Stimulated activated CD4-positive, alpha-beta T cell treated with anti-CD3 and anti-CD28 coated beads, TNF-alpha, amount 100 ng/mL, for 4 hours (primary cell): Measurements from ENCODE around the gene DHRS7C.

Experiments used
- DNase-seq, 3 experiments: peaks; one replicate each; pipeline ENCODE4 v3.0.0-alpha.2; 2020; ENCODE audit warnings: low read depth in 3 of 3

DHRS7C gene, protein sequence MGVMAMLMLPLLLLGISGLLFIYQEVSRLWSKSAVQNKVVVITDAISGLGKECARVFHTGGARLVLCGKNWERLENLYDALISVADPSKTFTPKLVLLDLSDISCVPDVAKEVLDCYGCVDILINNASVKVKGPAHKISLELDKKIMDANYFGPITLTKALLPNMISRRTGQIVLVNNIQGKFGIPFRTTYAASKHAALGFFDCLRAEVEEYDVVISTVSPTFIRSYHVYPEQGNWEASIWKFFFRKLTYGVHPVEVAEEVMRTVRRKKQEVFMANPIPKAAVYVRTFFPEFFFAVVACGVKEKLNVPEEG

DNA sequence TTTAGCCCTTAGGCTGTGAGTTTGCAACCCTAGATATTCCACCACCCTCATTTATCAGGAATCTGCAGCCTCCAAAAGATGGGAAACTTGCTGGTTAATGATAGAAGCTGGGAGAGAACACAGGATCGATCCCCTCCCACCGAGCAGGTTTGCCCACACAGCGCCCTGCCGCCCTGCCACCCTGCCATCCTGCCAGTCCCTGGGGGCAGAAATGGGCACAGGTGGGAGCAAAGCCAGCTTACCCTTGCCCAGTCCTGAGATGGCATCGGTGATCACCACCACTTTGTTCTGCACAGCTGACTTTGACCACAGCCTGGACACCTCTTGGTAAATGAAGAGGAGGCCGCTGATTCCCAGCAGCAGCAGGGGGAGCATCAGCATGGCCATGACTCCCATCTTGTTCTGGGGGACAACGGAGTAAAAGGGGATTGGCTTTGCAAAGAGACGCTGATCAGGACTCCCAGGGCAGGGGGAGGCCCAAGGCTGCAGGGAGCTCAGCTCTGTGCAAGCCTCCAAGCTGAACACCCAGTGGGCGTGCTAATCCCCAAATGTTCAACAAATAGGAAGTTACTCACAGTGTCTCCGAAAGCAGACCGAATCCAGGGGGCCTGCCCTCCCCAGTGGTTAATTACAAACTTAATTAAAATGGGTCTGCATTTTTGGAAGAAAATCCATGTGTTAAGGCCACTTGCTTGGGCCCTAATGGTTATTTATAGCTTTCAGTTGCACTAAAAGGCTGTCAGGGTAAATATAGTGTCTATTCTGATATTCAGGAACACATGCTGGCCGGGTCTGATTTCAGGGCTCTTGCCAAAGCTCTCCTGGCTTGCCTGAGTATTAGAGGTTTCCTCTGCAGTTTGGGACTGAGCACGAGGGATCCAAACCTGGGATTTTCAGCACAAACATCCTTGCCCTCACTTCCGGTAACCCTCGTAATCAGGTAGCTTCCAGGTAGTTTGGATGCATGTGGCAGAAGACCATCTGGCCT, at the start of gene DHRS7C:
Gene DHRS7C, minus strand, starts transcription at position 704 of the 988 bp plus-strand sequence. Its CDS starts 308 bp downstream, at position 396.
- DNase-seq: no peak

DNA sequence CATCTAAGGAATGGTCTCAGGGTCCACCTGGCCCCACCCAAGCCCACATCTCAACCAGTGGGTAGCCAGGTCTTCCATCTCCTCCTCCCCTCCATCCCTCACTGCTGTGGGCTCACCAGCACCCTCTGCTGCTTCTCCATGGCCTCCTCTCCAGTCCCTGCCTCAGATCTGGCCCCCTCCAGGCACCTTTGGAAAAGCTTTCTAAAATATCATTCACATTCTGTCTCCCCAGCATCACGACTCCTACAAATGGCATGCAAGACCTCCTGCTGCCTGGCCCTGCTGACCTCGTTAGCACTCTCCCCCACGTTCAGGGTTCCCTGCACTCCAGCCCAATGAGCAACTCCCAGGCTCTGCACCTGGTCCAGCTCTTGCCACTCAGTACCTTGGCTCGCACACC, 48.0 kb upstream of the DHRS7C start:
- DNase-seq: no peak

DNA sequence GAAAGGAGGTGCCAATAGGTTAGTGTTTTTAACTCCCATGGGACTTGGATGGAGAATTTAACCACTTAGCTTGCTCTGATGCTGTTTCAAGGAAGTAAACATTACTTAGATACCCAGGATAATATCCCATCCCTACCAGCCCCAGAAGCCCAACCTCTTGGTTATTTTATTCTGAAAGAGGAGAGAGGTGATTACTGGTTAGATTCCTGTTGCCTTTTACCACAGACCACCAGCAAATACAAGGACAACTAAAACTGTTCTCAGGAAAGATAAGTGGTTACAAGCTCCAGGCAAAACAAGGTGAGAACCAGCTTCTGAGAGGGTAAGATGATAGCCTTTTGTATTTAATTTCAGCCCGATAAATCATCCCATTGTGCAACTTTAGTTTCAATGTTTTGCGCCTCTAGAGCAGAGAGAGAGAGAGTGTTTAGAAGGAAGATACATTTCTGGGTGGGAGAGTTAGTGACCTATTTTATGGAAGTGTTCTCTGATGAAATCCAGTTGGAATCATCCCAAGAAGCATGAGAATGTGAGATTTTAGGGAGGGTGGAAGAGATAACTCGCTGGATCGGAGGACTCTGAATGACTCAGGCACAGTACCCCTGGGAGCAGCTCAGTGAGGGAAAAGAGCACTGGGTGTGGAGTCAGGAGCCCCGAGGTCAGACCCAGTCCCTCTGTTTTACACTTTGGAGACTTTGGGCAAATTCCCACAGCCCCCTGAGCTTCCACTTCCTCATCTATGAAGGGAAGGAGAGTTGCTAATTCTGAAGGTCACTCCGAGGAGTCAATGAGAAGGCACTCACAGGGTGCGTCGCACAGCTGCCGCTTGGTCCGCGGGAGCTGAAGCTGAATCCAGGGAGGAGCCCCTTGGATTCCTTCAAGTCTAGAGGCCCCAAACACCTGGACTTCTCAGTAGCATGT, 46.4 kb upstream of the DHRS7C start:
- DNase-seq: no peak

DNA sequence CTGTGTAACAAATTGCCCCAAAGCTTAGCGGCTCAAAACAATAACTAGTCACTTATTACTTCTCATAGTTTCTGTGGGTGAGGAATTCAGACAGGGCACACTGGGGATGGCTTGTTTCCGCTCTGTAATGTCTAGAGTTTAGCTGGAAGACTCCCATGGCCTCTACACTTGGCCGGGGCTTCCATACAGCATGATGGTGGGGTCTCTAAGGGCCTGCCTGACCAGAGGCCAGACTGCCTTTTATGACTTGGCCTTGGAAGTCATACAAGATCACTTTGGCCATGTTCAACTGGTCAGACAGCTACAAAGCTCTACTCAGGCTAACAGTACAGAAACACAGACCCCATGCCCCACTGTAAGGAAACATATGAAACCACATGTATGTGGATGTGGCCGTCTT, 42.5 kb upstream of the DHRS7C start:
- DNase-seq: no peak

DNA sequence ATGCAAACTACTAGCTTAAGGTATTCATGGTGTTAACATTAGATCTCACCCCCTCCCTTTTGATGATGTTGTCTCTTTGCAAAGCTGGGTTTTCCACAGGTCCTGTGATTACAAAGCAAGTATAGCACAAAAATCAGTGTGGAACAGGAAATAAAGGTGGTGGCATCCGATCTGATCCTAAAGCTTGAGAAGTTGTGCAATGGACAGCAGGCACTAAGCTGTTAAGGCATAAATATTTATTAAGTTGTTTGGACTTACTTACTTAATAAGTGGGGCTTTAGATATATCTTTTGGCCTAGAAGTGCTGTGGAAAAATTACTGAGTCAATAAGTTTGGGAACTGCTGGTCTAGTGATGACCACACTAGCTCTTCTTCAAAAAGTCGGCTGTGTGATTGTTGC, 39.3 kb upstream of the DHRS7C start:
- DNase-seq: no peak

DNA sequence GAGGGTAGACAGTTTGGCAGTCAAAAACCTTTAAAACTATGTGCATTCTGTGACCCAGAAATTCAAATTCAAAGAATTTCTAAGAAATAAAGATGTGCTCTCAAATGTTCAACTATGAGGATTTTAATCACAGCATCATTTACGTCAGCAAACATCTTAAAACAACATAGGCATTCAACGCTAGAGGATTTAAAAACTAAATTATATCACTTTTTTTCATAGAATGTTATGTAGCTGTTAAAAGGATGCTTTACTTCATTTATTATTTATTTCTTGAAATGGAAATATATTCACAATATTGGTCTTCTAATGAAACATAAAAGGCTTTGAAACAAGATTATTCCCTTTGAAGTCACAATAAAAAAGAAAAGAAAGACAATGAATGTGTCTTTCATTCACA, 38.0 kb upstream of the DHRS7C start:
- no peak for DNase-seq

DNA sequence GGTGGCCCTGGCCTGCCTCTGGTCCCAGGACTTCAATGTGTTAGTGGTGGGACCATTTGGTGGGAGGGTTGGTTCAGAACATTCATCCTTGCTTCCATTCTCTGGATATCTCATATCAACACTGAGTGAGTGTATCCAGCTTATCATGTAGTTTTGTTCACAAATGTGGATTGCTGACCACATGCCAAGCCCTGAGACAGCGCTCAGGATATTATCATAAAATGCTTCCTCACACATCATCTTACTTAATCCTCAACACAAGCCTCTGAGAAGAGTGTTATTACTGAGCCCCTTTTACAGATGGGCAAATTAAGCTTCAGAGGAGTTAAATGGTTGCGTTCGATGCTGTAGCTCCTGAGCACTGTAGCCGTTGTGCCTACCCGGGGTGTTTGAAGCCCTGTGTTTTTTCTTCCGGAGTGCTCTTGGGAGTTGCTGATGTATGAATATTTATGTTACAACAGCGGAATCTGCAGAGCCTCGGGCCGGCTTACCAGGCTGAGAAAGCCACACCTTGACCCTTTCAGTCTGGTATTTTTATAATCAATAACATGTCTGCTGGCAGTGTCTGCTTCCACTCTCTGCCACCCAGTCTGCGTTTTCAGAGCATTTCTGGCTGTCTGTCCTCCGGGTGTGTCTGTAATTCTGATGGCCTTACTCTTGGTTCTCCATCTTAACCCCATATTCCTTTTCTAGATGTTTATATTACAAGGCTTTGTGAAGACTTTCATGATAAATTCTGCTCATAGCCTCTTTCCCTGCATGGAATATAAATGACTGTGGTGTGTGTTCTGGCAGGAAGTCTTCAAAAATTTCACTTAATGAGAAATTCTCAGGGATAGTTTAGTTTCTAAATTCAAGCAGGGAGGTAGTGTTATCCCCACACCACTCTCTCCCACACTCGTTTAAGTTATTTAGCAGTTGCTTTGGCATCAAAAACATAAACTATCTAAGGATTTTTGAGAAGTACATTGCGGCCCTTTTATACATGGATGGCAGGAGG, 37.2 kb upstream of the DHRS7C start:
- DNase-seq: no peak

DNA sequence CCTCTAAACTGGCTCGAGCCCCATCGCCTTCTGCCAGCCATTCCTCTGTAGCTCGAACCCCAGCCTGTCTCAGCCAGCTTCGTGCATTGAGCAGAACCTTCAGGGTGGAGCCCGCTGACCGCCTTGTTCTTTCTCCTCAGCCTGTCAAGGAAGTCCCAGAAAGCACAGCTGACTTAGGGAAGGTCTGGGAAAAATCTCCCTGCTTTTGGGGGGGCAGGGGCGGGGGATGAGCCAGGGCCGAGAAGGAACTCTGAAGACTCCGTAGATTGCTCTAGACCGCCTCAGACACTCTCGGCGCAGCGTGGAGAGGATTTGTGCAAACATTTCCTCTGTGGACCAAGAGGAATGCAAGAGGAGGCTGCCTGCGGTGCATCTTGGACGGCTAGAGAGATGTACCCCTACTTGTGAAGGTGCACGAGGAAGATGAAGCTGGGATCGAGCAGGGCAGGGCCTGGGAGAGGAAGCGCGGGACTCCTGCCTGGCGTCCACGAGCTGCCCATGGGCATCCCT, 34.3 kb upstream of the DHRS7C start, which contains the start of gene GLP2R:
Gene GLP2R, plus strand, starts transcription at position 284 of the 510 bp plus-strand sequence. Its CDS starts 140 bp downstream, at position 424.
- no peak for DNase-seq

DNA sequence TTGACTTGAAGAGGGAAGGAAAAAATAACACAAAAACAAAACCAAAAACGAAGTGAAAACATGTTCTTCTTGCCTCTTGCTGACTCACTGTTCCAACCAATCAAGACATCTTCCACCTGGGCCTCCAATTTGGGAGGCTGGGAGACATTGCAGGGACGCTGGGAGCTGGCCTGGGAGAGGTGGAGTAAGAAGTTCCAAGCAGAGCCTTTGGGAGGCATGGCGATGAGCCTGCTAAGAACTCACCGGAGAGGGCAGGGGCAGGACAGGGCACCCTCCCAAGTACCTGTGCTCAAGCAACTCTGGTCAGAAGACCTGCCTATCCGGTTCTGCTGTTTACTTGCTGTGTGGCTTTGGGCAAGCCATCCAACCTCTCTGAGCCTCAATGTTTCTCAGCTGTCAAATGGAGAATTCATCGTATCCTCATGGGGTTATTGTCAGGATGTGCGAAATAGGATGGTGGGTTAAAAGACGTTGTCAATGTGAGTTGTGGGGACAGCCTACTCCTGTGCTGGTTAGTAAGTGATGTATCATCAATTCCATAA, 33.5 kb upstream of the DHRS7C start:
- no peak for DNase-seq

DNA sequence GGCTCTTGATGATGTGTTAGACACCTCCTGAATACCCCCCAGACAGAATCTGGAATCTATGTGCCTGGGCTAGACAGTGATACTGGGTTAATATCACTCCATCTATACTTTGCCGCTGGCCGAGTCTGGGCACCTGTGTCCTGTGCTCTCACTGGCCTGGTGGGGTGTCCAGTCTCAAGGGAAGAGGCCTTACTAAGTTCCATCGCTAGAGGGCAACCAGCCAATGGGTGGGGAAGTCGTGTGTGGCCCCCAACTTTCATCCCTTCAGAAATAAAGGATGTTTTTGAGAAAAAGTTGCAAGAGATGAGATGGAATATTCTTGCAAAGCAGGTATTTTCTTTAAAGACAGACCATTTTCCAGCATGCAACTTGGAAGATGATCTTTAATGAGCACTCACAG, 32.7 kb upstream of the DHRS7C start:
- DNase-seq: no peak

DNA sequence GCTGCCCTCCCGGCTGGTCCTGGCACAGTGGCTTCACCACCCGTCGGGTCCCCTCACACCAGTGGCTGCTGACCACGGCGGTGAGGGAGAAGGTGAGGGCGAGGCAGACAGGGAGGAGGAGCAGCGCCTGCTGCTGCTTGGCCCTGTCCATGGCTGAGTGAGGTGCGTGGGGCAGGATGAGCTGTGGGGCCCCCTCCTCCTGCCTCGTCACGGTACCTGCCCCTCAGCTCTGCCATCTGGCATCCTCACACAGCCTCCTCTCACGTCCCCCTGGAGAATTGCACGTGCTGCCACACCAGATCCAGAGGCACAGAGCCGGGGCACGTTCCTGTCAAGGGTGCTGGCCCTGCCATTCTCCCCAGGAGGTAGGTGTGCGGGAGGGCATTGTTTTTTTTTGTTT, 30.5 kb upstream of the DHRS7C start, which contains the start of gene GSG1L2:
Gene GSG1L2, minus strand, starts transcription at position 159 of the 400 bp plus-strand sequence. Its CDS starts 8 bp downstream, at position 151.
- no peak for DNase-seq

DNA sequence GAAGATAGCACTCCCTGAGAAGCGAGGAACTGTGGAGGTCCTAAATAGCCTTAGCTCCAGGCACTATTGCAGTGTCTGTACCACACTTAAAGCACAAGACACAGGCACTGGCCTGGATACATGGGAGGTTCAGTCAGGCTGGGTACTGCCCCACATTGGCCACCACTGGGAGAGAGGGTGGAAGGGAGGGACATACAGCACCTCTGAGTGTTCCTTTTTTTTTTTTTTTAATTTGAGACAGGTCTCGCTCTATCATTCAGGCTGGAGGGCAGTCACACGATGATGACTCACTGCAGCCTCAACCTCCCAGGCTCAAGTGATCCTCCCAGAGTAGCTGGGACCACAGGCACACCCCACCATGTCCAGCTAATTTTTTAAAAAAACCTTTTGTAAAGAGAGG, 29.1 kb upstream of the DHRS7C start:
- DNase-seq: no peak

DNA sequence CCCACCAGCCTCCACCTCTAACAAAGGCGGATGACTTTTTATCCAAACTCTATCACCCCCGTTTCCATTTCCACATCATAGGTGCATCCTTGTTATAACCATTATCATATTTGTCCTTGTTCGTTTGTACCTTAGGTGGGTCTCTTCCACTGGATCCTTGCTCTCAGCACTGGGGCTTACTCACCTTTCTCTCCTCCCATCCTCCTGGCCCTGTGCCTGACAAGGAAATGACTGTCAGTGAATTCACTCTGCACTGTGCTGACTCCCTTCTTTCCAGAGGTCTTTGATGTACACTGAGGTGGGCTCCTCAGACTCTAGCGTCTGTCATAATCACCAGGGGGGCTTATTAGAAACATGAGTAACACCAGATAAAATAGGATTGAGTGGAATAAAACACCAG, 27.4 kb upstream of the DHRS7C start:
- DNase-seq: no peak

DNA sequence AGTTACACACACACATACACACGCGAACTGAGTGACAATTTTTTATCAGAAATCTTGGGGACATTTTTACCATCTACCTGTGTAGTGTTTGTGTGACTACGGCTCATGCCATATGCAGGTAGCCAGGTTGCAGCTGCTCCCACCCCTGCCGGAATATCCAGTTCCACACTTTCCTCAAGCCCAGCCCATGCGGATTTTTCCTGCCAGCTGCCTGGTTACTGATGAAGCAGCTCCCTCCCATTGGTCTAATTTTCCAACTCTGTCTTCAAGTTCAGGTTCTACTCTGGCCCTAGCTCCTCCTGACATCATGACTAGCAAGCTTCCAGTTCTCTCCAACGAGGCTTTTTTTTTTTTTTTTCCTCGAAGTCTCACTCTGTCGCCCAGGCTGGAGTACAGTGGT, 25.7 kb upstream of the DHRS7C start:
- no peak for DNase-seq

DNA sequence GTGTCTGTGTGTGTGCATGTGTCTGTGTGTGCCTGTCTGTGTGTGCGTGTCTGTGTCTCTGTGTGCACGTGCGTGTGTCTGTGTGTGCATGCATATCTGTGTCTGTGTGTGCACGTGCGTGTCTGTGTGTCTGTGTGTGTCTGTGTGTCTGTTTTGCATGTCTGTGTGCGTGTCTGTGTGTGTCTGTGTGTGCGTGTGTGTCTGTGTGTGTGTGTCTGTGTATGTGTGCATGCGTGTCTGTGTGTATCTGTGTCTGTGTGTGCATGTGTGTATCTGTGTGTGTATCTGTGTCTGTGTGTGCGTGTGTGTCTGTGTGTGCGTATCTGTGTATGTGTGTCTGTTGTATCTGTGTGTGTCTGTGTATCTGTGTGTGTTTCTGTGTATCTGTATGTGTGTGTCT, 25.1 kb upstream of the DHRS7C start:
- DNase-seq: no peak

DNA sequence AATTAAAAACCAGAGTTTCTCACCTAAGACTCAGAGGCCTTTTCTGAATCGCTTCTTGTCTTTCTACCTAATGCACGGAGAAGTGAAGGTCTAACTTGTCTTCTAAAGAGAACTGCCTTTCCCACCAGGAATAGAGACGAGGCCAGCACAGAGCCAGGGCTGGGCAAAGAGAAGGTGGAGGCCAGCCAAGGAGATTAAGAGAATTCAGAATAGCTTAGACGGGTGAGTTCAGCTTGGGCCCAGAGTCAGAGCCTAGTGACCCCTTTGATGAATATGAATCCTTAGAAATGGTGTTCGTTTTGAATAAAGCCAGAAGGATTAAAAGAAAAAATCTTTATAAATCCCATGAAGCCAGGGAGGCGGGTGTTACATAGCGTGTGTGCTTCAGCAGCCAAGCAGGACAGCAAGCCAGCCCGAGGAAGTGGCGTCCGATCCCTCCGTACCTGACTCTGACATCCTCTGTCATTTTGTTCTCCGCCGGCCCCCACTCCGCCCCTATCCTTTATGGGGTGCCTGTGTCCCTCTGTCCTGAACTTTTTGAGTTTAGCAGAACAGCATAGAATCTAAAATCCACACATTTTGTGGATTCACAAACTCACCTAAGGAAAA, 23.0 kb upstream of the DHRS7C start:
- DNase-seq: no peak

DNA sequence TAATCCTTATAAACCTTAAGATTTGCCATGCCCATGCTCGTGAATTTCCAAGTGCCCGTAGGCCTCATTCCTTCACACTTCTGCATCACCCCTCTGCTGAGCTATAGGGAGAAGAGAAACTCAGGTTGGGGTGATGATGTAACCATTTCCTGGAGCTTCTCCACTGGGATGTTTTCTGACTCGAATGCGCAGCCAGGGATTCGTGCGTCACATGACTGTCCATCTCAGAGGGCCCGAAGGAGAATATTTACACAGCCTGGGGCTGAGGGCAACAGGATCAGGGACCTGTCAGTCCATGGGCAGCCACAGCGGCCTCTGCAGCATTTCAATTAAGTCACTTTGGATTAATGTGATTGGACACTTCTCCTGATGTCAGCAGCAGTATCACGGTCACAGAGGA, 21.8 kb upstream of the DHRS7C start:
- no peak for DNase-seq

DNA sequence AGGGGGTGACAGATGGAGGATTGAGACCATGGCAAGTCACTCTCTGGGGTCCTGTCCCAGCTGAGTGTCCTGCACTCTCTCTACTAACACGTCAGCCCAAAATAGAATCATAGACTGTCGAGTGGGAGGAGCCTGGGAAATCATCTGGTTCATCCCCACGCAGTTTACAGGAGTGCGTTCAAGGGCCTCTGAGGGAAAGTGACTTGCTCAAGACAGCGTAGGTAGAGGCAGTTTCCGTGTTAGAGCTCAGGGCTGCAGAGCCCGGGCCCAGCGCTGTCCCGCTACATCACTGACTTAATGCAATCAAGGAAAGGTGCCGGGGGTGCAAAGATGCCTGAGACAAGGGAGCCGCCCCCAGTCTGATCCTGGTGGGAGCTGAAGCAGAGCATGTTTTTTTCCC, 20.1 kb upstream of the DHRS7C start:
- no peak for DNase-seq

DNA sequence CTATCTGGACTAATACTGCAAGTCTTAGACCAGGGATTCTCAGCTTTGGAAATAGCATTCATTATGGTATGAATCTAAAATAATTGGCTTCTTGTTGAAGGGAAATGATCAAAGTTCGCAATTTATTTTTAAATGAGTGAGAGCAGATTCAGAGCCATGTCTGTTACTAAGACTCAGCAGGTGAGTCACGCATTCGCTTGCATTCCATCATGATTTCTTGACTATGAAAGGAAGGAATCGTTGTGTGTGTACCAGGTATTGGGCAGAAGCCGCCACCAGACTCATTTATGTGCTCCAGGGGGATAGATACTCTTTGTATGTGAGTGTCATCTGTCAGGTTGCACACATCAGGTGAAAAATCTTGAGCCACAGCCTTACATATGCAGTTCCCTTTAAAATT, 19.7 kb upstream of the DHRS7C start:
- no peak for DNase-seq
